ENCODE measurements around the gene CTTN.
A peak's percentile ranks its signal among the peaks of the same experiment; 100 is the strongest.
"Not testable (repeated sequence)": the region's sequence is repeated elsewhere in the genome, so short reads cannot be mapped to it uniquely, and the experiment has no call there.

CTTN gene

DNA sequence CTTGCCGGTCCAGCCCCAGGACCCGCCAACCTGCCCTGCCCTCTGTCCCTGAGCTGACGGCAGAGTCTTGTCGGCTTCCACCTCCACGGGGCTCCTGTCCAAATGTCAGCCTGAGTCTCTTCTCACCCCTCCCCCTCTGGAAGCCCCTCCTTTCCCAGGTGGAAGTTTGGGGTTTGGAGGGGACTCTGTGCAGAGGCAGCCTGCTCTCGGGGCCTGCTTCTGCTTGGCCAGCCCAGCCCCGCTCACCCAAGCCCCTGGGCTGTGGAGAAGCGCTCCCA is 31.0 kb downstream of the CTTN start:
- DNase-seq (ENCODE audit: low spot score), result no peak

DNA sequence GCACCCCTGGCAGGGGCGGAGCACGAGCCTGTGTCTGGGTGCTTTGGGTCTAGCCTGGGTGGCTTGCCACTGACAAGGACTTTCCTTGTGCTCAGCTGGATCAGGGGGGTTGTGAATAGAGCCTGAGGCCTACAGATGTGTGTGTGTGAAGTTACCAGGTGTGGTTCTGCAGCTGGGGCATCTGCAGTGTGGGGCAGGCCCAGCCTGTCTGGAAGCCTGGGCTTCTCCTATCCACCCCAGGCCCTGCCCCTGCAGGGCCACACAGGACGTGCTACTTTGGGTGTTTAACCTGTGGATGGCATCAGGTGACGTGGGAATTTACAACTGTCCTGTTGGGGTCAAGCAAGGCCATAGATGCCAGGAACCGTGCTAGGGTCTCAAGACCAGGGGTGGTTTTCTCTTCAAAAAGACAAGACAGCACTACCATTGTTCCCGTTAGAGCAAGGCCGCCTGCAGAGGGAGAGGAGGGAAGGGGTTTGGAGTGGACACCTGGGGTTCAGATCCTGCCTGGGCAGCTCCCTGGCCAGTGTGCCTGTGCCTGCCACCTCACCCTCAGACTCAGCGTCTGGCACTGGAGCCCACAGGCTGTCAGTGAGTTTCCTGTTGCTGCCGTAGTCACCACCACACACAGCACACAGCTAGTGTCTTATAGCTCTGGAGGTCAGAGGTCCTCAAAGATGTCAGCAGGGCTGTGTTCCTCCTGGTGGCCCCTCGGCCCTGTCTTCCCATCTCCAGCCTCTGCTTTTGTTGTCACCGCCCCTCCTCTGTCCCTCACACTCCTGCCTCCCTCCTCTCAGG is 31.6 kb downstream of the CTTN start:
- DNase-seq (ENCODE audit: low spot score), result no peak

- DNase-seq (ENCODE audit: low spot score), result no peak
Observed at GRCh38 chr11:70430671-70431574, 32.6 kb downstream of the CTTN start.

GRCh38 chr11:70431611-70432010 is 33.3 kb downstream of the CTTN start:
- DNase-seq (ENCODE audit: low spot score), result no peak

GRCh38 chr11:70432065-70432464 is 33.7 kb downstream of the CTTN start:
- DNase-seq (ENCODE audit: low spot score), result no peak

- no peak for DNase-seq (ENCODE audit: low spot score)
Observed at GRCh38 chr11:70432580-70432979, 34.3 kb downstream of the CTTN start.

- DNase-seq (ENCODE audit: low spot score), result no peak
Observed at GRCh38 chr11:70433038-70433437, 34.7 kb downstream of the CTTN start.

GRCh38 chr11:70433526-70433925 is 35.2 kb downstream of the CTTN start:
- DNase-seq (ENCODE audit: low spot score), result no peak

GRCh38 chr11:70433966-70434812 is 35.9 kb downstream of the CTTN start:
- no peak for DNase-seq (ENCODE audit: low spot score)

- DNase-seq (ENCODE audit: low spot score), result no peak
Observed at GRCh38 chr11:70434813-70435278, 36.5 kb downstream of the CTTN start.

- no peak for DNase-seq (ENCODE audit: low spot score)
Observed at GRCh38 chr11:70435361-70435760, 37.0 kb downstream of the CTTN start.

GRCh38 chr11:70435765-70436500 is 37.6 kb downstream of the CTTN start:
- no peak for DNase-seq (ENCODE audit: low spot score)

GRCh38 chr11:70436501-70436860 is 38.2 kb downstream of the CTTN start:
- DNase-seq (ENCODE audit: low spot score), result no peak

- DNase-seq (ENCODE audit: low spot score), result no peak
Observed at GRCh38 chr11:70437111-70437784, 38.9 kb downstream of the CTTN start.

GRCh38 chr11:70440206-70440605 is 41.9 kb downstream of the CTTN start:
- DNase-seq (ENCODE audit: low spot score), result no peak

DNA sequence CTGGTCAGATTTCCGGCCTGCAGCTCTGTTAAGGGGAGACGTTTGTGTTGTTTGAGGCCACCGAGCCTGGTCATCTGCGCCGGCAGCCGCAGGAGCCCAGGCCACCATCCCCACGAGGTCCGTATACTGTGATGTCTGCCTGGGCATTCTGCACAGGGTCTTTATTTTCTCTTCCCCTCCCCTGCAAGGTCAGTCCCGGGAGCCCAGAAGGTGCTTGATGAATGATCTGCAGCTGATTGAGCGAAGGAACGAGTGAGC is 45.4 kb downstream of the CTTN start:
- no peak for DNase-seq (ENCODE audit: low spot score)

- DNase-seq (ENCODE audit: low spot score), result no peak
Observed at GRCh38 chr11:70445091-70445490, 46.8 kb downstream of the CTTN start.

- DNase-seq (ENCODE audit: low spot score), result no peak
Observed at GRCh38 chr11:70445605-70446004, 47.3 kb downstream of the CTTN start.

DNA sequence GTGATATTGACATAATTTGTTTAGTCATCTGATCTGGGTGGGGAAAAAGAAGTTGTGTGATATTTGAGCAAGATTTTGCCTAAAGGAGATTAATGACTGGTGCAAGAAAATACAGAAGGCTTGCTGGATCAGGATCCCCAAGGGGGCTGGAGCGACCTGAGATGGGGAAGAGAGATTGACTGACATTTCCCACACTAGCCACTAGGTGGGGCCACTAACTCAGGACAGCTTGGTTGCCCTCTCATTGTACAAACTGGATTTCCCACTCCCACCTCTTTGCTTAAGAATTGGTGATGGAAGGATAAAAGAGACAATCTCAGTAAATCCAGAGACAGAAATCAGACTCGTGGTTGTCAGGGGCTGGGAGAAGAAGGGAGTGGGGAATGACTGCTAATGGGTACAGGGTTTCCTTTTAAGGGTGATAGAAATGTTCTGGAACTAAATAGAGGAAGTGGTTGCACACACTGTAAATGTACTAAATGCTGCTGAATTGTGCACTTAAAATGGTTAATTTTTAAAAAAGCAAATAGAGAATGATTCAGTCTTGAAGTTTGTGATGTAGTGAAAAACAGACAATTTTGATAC is 50.7 kb downstream of the CTTN start:
- DNase-seq (ENCODE audit: low spot score), result peak; percentile 68

- no peak for DNase-seq (ENCODE audit: low spot score)
Observed at GRCh38 chr11:70454197-70454767, 56.0 kb downstream of the CTTN start.

DNA sequence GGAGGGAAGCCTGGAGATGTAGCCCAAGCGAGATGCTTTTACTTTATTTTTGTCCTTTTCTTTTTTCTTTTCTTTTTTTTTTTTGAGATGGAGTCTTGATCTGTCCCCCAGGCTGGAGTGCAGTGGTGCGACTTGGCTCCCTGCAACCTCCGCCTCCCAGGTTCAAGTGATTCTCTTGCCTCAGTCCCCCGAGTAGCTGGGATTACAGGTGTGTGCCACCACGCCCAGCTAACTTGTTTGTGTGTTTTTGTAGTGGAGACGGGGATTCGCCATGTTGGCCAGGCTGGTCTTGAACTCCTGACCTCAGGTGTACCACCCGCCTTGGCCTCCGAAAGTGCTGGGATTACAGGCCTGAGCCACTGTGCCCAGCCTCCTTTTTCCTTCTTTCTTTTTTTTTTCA is 56.5 kb downstream of the CTTN start:
- DNase-seq (ENCODE audit: low spot score), result not testable (repeated sequence)
